Naive thymus-derived CD8-positive, alpha-beta T cell (primary cell): ENCODE measurements around the gene MRM2. TPM values are rescaled to one million over a fixed set of nuclear protein-coding genes. Genes with fewer than 3 reads are reported as not detected.

Source experiments
- ATAC-seq, 2 donors: fragments of 150-1000 bp; cut with Tn5 transposase in 1 of 2; sonication (Bioruptor Pico), chemical (Tn5 transposase) in 1 of 2; 1 replicate in 1 of 2; 2 replicates in 1 of 2; pipeline ENCODE4 v1.10.0; 2021; ENCODE audit warnings: mild to moderate bottlenecking in 2 of 2, moderate library complexity in 2 of 2
- POLR2A ChIA-PET: fragments of 350-600 bp; sonication (Branson Sonifier 250); formaldehyde crosslinking; loops from one replicate; lab custom pipeline; 2021; ENCODE audit warnings: antibody characterized with exemption; lab: Charles Lee
- DNase-seq, 10 donors: peaks; one replicate each; pipeline versions ENCODE4 v3.0.0 to v3.0.0-alpha.2; 2020 to 2022
- H3K27ac Mint-ChIP-seq, 10 donors: one replicate each; pipeline ENCODE4 v1.8.0; 2020 to 2022; ENCODE audit warnings: mild to moderate bottlenecking in 10 of 10, mixed read lengths in 10 of 10, moderate library complexity in 4 of 10, inconsistent platforms in 1 of 10
- H3K27me3 Mint-ChIP-seq, 5 donors: one replicate each; pipeline ENCODE4 v1.8.0; 2021 to 2022; ENCODE audit warnings: mixed read lengths in 5 of 5
- H3K36me3 Mint-ChIP-seq, 3 donors: one replicate each; pipeline ENCODE4 v1.8.0; 2020 to 2022; ENCODE audit warnings: mixed read lengths in 3 of 3, mild to moderate bottlenecking in 2 of 3, inconsistent platforms in 1 of 3
- H3K4me1 Mint-ChIP-seq, 4 donors: one replicate each; pipeline ENCODE4 v1.8.0; 2021 to 2022; ENCODE audit warnings: mixed read lengths in 4 of 4
- H3K4me3 Mint-ChIP-seq, 10 donors: one replicate each; pipeline ENCODE4 v1.8.0; 2020 to 2022; ENCODE audit warnings: mild to moderate bottlenecking in 10 of 10, mixed read lengths in 10 of 10, moderate library complexity in 6 of 10, inconsistent platforms in 1 of 10
- H3K9me3 Mint-ChIP-seq, 9 donors: one replicate each; pipeline ENCODE4 v1.8.0; 2020 to 2022; ENCODE audit warnings: mixed read lengths in 9 of 9, mild to moderate bottlenecking in 3 of 9, inconsistent platforms in 1 of 9, moderate library complexity in 1 of 9
- microRNA-seq: library from miRNA; unstranded; fragments of <30 nt; microRNA quantifications from one replicate; pipeline ENCODE4 v1.2.0, GENCODE V29; 2022; ENCODE audit warnings: borderline microRNAs expressed
- polyA plus RNA-seq, 3 donors: library from polyadenylated mRNA; unstranded; fragments of 300-500 nt; fragmentation: Illumina TruSeq; gene quantifications; one replicate each; pipeline ENCODE4 v1.2.3, GENCODE V29; 2021
- total RNA-seq, 8 experiments: library from RNA in 2 of 8; stranded (reverse) in 2 of 8; gene quantifications; one replicate each; pipeline ENCODE4 v1.2.3 and lab custom pipeline; 2021 to 2026

The MRM2 gene
- total and polyA plus RNA-seq, 5 experiments from 2014 or later, result 16.3 to 53.0 (median 31.8) TPM

DNA sequence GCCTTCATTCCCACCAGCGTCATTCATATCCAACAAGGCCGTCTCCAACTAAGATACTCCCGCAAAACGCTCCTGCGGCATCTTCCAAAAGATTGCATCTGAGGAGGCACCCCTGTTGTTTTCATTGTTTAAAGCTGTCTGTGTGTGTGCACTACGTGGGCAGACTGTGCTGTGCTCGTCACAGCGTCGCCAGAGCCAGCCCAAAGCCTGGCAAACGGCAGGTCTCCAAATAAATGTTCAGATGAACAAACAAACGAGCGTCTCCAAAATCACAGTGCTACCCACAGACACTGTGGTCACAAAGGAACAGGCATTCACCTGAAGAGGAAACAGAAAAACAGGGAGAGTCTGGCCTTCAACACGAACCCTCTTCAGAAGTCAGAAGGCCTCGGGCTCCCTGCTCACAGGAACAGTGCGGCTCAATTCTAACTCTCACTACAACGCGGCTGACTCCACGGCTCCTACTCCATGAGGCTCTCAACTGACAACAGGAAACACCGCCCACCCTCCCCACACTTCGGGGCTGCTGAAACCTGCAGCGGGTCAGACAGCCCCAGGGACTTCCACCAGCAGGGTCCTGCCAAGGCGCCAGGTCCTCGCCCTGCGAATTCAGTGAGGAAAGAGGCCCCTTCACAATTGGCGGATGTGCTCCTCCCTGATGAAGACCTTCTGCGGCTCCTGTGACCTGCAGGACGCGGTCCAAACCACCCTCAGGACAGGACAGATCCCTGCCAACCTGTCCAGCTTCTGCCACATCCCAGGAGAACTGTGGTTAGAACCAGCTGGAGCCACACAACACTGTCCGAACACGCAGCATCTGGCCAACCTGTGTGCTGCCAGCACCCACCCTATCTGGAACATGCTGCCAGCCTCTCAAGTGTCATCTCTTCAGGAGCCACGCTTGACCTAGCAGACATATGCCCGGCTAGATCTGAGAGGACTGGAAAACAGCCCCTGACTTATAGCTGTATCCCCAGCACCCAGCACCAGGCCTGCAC lies 45.3 kb downstream of the MRM2 start:
- peak overlapping the region in 3 of 10 donors; percentile 25 to 72 (median 27) for H3K27ac Mint-ChIP-seq
- POLR2A ChIA-PET, result no interaction called here

DNA sequence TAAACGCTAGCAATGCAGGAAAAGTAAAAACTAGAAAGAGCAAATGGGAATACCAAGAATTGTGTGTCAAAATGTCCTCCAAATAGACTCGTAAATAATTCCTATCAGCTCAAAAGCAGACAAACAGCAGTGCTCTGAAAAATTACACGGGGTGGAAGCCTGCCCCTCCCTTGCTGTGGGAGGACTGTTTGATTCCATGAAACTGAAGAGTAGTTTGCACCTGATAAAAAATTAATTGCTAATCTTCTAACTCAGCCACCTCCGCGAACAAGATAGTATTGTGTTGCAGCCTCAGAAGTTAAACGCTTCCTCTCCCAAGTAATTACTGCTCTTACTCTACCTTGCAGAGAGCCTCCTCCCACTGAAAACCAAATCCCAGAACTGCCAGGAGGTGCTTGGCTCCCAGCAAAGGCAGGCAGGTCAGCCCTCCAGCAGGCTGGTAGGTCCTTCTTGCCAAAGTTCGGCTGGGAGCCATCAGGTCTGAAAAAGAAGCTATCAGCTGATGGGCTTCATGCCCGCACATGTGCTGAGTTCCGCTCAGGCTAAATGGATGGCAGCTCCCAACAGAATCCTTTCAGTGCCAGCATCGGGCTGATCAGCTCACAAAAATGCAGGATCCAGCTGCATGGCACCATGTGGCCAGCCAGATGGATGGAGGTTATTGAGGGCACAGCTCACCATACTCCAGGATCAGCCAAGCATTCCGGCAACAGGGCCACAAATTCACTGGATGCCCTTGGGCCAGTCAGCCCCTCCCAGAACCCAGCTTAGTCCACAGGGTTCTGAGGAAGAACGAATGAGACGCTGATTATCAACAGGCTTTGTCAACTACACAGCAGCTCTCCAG lies 46.4 kb downstream of the MRM2 start:
- Mint-ChIP-seq H3K9me3 (peaks cover 0 to 4% (median 0%) of the 10 kb centered on the region in 9 donors), H3K4me3 (no peak overlapping the region), H3K27ac (peak overlapping the region in 1 of 10 donors; percentile 27), H3K4me1 (peaks cover 0 to 8% (median 7%) of the 10 kb centered on the region in 4 donors), H3K27me3 (no peaks in the 10 kb centered on the region), H3K36me3 (peaks cover 0 to 49% (median 36%) of the 10 kb centered on the region in 3 donors)
- ATAC-seq (no peak), DNase-seq (no peak)
- POLR2A ChIA-PET, result no interaction called here

More for the DNA sequence above, 45.3 kb downstream of the MRM2 start:
- Mint-ChIP-seq H3K4me1 (peaks cover 0 to 8% (median 7%) of the 10 kb centered on the region in 4 donors), H3K36me3 (peaks cover 0 to 46% (median 36%) of the 10 kb centered on the region in 3 donors), H3K9me3 (peaks cover 0 to 4% (median 0%) of the 10 kb centered on the region in 9 donors), H3K27me3 (no peaks in the 10 kb centered on the region), H3K4me3 (no peak overlapping the region)
- no peak for ATAC-seq
- DNase-seq, result no peak

DNA sequence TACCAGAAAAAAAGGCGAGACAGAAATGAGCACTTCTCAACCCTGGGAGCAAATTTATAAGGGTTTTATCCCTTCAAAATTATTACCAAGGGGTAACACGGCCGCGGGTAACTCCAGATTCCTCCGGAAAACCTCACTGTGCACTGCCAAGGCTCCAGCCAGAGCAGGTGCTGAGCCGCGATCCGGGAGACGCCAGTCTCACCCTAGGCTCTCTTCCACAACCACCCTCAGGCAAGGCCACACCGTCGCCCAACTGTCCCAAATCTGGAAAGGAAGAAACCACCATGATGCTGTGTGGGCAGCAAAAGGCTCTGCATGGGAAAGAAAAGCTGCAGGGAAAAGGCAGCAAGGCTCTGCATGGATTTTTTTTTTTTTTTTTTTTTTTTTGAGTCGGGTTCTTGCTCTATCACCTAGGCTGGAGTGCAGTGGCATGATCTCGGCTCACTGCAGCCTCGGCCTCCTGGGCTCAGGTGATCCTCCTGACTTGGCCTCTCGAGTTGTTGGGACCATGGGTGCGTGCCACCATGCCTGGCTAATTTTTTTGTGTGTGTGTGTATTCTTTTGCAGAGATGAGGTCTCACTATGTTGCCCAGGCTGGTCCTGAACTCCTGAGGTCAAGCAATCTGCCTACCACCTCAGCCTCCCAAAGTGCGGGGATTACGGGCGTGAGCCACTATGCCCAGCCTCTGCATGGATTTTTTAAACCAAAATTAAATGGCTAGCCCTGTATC lies 48.3 kb downstream of the MRM2 start:
- ATAC-seq, result no peak
- H3K4me1 Mint-ChIP-seq, result peaks cover 0 to 8% (median 8%) of the 10 kb centered on the region in 4 donors
- H3K27ac Mint-ChIP-seq, result no peak overlapping the region
- no peak overlapping the region for H3K4me3 Mint-ChIP-seq
- peaks cover 9 to 52% (median 39%) of the 10 kb centered on the region in 3 donors for H3K36me3 Mint-ChIP-seq
- peaks cover 0 to 8% (median 0%) of the 10 kb centered on the region in 9 donors for H3K9me3 Mint-ChIP-seq
- DNase-seq, result no peak
- POLR2A ChIA-PET, result no interaction called here
- no peaks in the 10 kb centered on the region for H3K27me3 Mint-ChIP-seq

DNA sequence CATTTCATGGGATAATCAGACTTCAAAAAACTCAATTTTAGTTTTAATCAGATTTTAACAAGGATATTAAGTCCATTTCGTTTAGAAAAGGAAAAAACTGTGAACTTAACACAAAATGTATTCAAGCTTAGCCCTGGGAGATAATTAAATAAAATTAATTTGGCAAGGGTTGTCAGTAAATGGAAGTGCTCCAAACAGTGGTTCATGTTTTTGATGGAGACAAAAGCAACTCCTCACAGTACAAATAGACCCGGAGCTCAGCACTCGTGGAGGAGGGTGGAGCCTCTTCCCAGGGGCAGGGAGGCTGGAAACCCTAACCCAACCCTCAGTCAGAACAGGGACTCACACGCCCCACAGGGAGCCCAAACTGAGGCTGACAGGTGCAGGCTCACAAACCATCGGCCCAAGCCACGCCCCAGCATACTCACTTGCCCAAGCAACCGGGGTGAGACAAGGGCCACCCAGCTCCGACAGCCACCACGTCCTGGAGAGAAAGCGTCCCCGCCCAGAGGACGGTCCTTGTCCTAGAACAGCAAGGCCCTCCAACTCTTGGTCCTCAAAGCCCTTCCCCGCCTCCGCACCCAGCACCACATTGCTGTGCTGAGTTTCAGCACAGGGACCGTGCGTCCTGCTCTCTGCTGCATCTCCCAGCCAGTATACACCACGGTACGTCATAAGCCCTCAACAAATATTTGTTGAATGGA lies 49.0 kb downstream of the MRM2 start:
- peaks cover 13 to 59% (median 42%) of the 10 kb centered on the region in 3 donors for H3K36me3 Mint-ChIP-seq
- no peak for DNase-seq

DNA sequence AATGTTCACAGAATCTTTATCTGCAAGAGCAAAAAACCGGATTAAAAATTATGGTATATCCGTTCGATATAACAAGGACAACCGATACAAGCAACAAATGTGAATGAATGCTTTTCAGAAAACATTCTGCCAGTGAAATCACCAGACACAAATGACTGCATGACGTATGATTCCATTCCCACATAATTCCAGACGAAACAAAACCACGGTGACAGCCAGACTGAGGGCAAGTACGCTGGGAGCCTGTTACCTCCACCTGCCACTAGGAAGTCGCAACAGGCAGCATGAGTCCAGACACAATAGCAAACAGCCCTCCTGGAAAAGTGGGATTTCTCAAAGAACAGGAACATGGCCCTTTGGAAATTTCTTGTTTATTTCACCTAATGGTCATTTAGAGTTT lies 51.0 kb downstream of the MRM2 start:
- Mint-ChIP-seq H3K4me3 (no peak overlapping the region), H3K27me3 (no peaks in the 10 kb centered on the region), H3K27ac (no peak overlapping the region), H3K4me1 (peaks cover 0 to 4% (median 0%) of the 10 kb centered on the region in 4 donors), H3K36me3 (peaks cover 13 to 44% (median 27%) of the 10 kb centered on the region in 3 donors), H3K9me3 (peaks cover 0 to 14% (median 0%) of the 10 kb centered on the region in 9 donors)
- ATAC-seq, result no peak
- POLR2A ChIA-PET, result interaction anchor here (0.6 kb wide), 1 partner anchor 16 kb away, joined by 8 read pairs; no protein-coding TSS in a partner anchor
- DNase-seq, result no peak

More for the DNA sequence above, 49.0 kb downstream of the MRM2 start:
- Mint-ChIP-seq H3K4me1 (peaks cover 0 to 8% (median 8%) of the 10 kb centered on the region in 4 donors), H3K9me3 (peaks cover 0 to 14% (median 0%) of the 10 kb centered on the region in 9 donors), H3K27ac (no peak overlapping the region), H3K4me3 (no peak overlapping the region), H3K27me3 (no peaks in the 10 kb centered on the region)
- no peak for ATAC-seq
- POLR2A ChIA-PET, result no interaction called here

DNA sequence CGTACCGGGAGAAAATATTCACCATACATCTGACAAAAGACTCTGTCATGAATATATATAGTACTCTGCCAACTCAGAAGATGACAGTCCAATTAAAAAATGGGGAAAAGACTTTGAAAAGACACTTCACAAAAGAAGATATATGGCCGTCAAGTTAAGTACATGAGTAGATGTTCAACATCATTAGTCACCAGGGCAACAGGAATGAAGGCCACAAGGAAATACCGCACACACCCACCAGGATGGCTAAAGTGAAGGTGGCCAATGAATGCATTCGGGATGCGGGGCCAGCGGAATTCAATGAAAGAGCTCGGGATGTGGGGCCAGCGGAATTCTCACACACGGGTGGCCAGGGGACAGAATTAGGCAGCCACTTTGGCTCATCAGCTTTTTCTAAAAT lies 51.5 kb downstream of the MRM2 start:
- Mint-ChIP-seq H3K4me3 (no peak overlapping the region), H3K27ac (peak overlapping the region in 1 of 10 donors; percentile 3), H3K9me3 (peaks cover 0 to 14% (median 0%) of the 10 kb centered on the region in 9 donors), H3K4me1 (peaks cover 0 to 4% (median 0%) of the 10 kb centered on the region in 4 donors), H3K36me3 (peaks cover 13 to 42% (median 22%) of the 10 kb centered on the region in 3 donors), H3K27me3 (no peaks in the 10 kb centered on the region)
- POLR2A ChIA-PET, result no interaction called here
- DNase-seq (no peak), ATAC-seq (no peak)

DNA sequence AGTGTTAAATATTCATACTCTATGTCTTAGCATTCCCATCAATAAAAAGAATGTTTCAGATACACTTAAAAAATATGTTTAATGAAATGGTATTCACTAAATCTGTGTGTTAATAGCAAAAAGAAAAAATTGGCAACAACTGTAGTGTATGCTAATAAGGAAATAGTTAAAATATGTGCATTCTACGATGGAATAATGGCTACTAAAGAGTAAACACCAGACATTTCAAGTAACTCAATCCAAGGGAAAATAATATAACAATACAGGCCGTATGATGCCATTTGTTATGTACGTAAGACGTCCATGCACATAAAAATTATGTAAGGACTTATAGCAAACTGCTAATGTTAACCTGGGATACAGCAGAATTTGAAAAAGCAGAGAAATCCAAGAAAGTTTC lies 55.8 kb downstream of the MRM2 start:
- H3K4me1 Mint-ChIP-seq, result peaks cover 0 to 4% (median 0%) of the 10 kb centered on the region in 4 donors
- H3K27me3 Mint-ChIP-seq, result no peaks in the 10 kb centered on the region
- POLR2A ChIA-PET, result no interaction called here
- H3K36me3 Mint-ChIP-seq, result peaks cover 13 to 43% (median 20%) of the 10 kb centered on the region in 3 donors
- DNase-seq, result no peak
- H3K27ac Mint-ChIP-seq, result peak overlapping the region in 1 of 10 donors; percentile 20
- H3K9me3 Mint-ChIP-seq, result peaks cover 0 to 14% (median 0%) of the 10 kb centered on the region in 9 donors
- ATAC-seq, result no peak
- no peak overlapping the region for H3K4me3 Mint-ChIP-seq

DNA sequence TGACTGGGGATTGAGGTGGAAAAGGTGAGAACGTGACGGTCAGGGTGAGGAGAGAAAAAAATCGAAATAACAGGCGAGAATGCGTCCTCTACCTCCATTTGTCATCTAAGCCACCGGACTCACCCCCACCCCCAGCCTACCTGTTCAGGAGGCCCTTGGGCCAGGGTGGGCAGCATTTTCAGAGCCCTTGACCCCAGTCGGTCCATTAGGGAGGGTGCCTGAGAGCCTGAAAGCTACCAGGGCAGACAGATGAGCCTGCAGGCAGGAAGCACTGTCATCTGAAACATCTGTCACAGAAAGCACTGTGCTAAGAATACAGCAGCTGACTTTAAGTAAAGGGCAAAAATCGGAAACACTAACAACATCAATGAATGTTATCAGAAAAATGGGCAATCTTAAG lies 56.3 kb downstream of the MRM2 start:
- Mint-ChIP-seq H3K4me3 (no peak overlapping the region), H3K9me3 (peaks cover 0 to 14% (median 0%) of the 10 kb centered on the region in 9 donors), H3K4me1 (peaks cover 0 to 5% (median 0%) of the 10 kb centered on the region in 4 donors), H3K36me3 (peaks cover 13 to 40% (median 21%) of the 10 kb centered on the region in 3 donors), H3K27ac (no peak overlapping the region), H3K27me3 (no peaks in the 10 kb centered on the region)
- POLR2A ChIA-PET, result no interaction called here
- ATAC-seq, result no peak
- DNase-seq, result no peak

Small RNAs within 50 kb of the gene (microRNA-seq; reads per million reads assigned to microRNA genes)
- gene MIR6836, result not detected

Other genes with a start within 250 kb of the MRM2 start
- gene MAD1L1, start 9.3 kb downstream of the MRM2 start, total RNA-seq, result 10 to 100 TPM; 84.5 to 95.9 TPM
- 100 to 1,000 TPM; 146 to 243 (median 190) TPM for gene MAD1L1, start 9.3 kb downstream of the MRM2 start, polyA plus RNA-seq
- gene NUDT1, start within 50 bp of the MRM2 start, total RNA-seq, result 10 to 100 TPM; 17.1 to 18.5 TPM
- 10 to 100 TPM; 52.0 to 62.3 (median 53.7) TPM for gene NUDT1, start within 50 bp of the MRM2 start, polyA plus RNA-seq
- 1 to 10 TPM; 7.6 to 9.8 TPM for gene SNX8, start 72.2 kb upstream of the MRM2 start, total RNA-seq
- gene SNX8, start 72.2 kb upstream of the MRM2 start, polyA plus RNA-seq, result 10 to 100 TPM in 1 of 3 donors, 1 to 10 TPM in 2; 3.4 to 10.9 (median 5.6) TPM
- gene EIF3B, start 112.6 kb upstream of the MRM2 start, total RNA-seq, result 100 to 1,000 TPM; 153 to 162 TPM
- 100 to 1,000 TPM in 2 of 3 donors, 10 to 100 TPM in 1; 96.5 to 164 (median 114) TPM for gene EIF3B, start 112.6 kb upstream of the MRM2 start, polyA plus RNA-seq
- 10 to 100 TPM; 19.2 to 19.7 TPM for gene CHST12, start 161.4 kb upstream of the MRM2 start, total RNA-seq
- gene CHST12, start 161.4 kb upstream of the MRM2 start, polyA plus RNA-seq, result 10 to 100 TPM in 2 of 3 donors, 1 to 10 TPM in 1; 8.9 to 21.7 (median 16.5) TPM
- gene GRIFIN, start 234.2 kb upstream of the MRM2 start, total RNA-seq, result not detected
- gene GRIFIN, start 234.2 kb upstream of the MRM2 start, polyA plus RNA-seq, result not detected